Trophoblast cell (in vitro differentiated cells and primary cell): ENCODE measurements around the gene SH2D4B.

Experiments used
- DNase-seq, 2 donors: peaks; one replicate each; pipeline ENCODE4 v3.0.0-alpha.2; 2016
- H2AFZ ChIP-seq: 2 replicates; pipeline ENCODE4 v1.6.1; 2013; ENCODE audit warnings: low read length, moderate library complexity, mild to moderate bottlenecking; ENCODE audit not compliant: insufficient read depth, poor library complexity
- H2AK5ac ChIP-seq: 2 replicates; pipeline ENCODE4 v1.6.1; 2013; ENCODE audit warnings: mild to moderate bottlenecking, low read length
- H2BK120ac ChIP-seq: 2 replicates; pipeline ENCODE4 v1.6.1; 2013; ENCODE audit warnings: low read length, mild to moderate bottlenecking, moderate library complexity; ENCODE audit not compliant: insufficient read depth, poor library complexity
- H2BK12ac ChIP-seq: 2 replicates; pipeline ENCODE4 v1.6.1; 2013; ENCODE audit warnings: mild to moderate bottlenecking, low read length, moderate library complexity
- H2BK5ac ChIP-seq: 2 replicates; pipeline ENCODE4 v1.6.1; 2013; ENCODE audit warnings: low read length, low read depth, moderate library complexity, mild to moderate bottlenecking; ENCODE audit not compliant: poor library complexity
- H3K14ac ChIP-seq: 2 replicates; pipeline ENCODE4 v1.6.1; 2013; ENCODE audit warnings: mild to moderate bottlenecking, low read length
- H3K18ac ChIP-seq: 2 replicates; pipeline ENCODE4 v1.6.1; 2013; ENCODE audit warnings: mild to moderate bottlenecking, low read length
- H3K23ac ChIP-seq: 2 replicates; pipeline ENCODE4 v1.6.1; 2013; ENCODE audit warnings: low read length
- H3K27ac ChIP-seq: 2 replicates; pipeline ENCODE4 v1.5.1; 2013; ENCODE audit warnings: low read depth, mild to moderate bottlenecking, inconsistent platforms, low read length, moderate library complexity
- H3K27me3 ChIP-seq: 2 replicates; pipeline ENCODE4 v1.6.1; 2013; ENCODE audit warnings: inconsistent platforms, mild to moderate bottlenecking, low read length, moderate library complexity; ENCODE audit not compliant: insufficient read depth
- H3K36me3 ChIP-seq, 2 experiments: 1 replicate in 1 of 2; 2 replicates in 1 of 2; pipeline ENCODE4 v1.6.1; 2013; ENCODE audit warnings: low read length in 2 of 2, mild to moderate bottlenecking in 2 of 2, moderate library complexity in 1 of 2; ENCODE audit not compliant: insufficient read depth in 2 of 2, control insufficient read depth in 1 of 2
- H3K4ac ChIP-seq: 2 replicates; pipeline ENCODE4 v1.6.1; 2013; ENCODE audit warnings: low read depth, mild to moderate bottlenecking, low read length, moderate library complexity
- H3K4me1 ChIP-seq, 2 experiments: 1 replicate in 1 of 2; 2 replicates in 1 of 2; pipeline ENCODE4 v1.6.1; 2013; ENCODE audit warnings: low read length in 2 of 2, mild to moderate bottlenecking in 2 of 2, moderate library complexity in 1 of 2; ENCODE audit not compliant: insufficient read depth in 2 of 2, control insufficient read depth in 1 of 2
- H3K4me2 ChIP-seq: 2 replicates; pipeline ENCODE4 v1.6.1; 2013; ENCODE audit warnings: inconsistent platforms, mild to moderate bottlenecking, low read length, moderate library complexity
- H3K4me3 ChIP-seq: 2 replicates; pipeline ENCODE4 v1.5.1; 2013; ENCODE audit warnings: mild to moderate bottlenecking, low read depth, low read length, inconsistent platforms
- H3K79me1 ChIP-seq: one replicate; pipeline ENCODE4 v1.6.1; 2013; ENCODE audit warnings: low read length
- H3K79me2 ChIP-seq: 2 replicates; pipeline ENCODE4 v1.6.1; 2013; ENCODE audit warnings: low read length, mild to moderate bottlenecking; ENCODE audit not compliant: control insufficient read depth, insufficient read depth, poor library complexity
- H3K9ac ChIP-seq: 2 replicates; pipeline ENCODE4 v1.6.1; 2013; ENCODE audit warnings: mild to moderate bottlenecking, low read length
- H3K9me3 ChIP-seq: 2 replicates; pipeline ENCODE4 v1.6.1; 2013; ENCODE audit warnings: low read depth, mild to moderate bottlenecking, control low read depth, inconsistent platforms, low read length; ENCODE audit not compliant: insufficient read depth
- H4K12ac ChIP-seq: 2 replicates; pipeline ENCODE4 v1.6.1; 2013; ENCODE audit warnings: low read depth, mild to moderate bottlenecking, low read length, moderate library complexity
- H4K8ac ChIP-seq: 2 replicates; pipeline ENCODE4 v1.6.1; 2013; ENCODE audit warnings: low read depth, mild to moderate bottlenecking, low read length, moderate library complexity
- H4K91ac ChIP-seq: one replicate; pipeline ENCODE4 v1.6.1; 2013; ENCODE audit warnings: low read depth, mild to moderate bottlenecking, low read length, moderate library complexity
- WGBS: extraction: QIAGEN DNeasy Blood & Tissue Kit; methylation state at CpG from one replicate; pipeline ENCODE4 v1.1.7; 2013; ENCODE audit warnings: missing lambda C conversion rate; ENCODE audit not compliant: insufficient read length, insufficient coverage; ENCODE audit errors: extremely low coverage; 5-methylcytosine and 5-hydroxymethylcytosine counted together

The SH2D4B gene

GRCh38 chr10:80642661-80643060 is 105.0 kb downstream of the SH2D4B start:
- no peak overlapping the region for H2BK12ac ChIP-seq
- H3K4me2 ChIP-seq = no peak overlapping the region
- H3K18ac ChIP-seq = no peak overlapping the region
- H3K14ac ChIP-seq = no peak overlapping the region
- no peak overlapping the region for H2BK5ac ChIP-seq
- no peak overlapping the region for H3K4ac ChIP-seq
- no peak overlapping the region for H3K23ac ChIP-seq
- no peak overlapping the region for H3K9ac ChIP-seq
- H3K27me3 ChIP-seq = no peaks in the 10 kb centered on the region
- no peak overlapping the region for H3K27ac ChIP-seq
- no CpG with 5 or more reads among the region's 5 CpGs for WGBS
- no peak overlapping the region for H2BK120ac ChIP-seq
- DNase-seq = no peak
- H2AK5ac ChIP-seq = no peak overlapping the region
- no peak overlapping the region for H4K8ac ChIP-seq
- no peak overlapping the region for H4K91ac ChIP-seq
- no peaks in the 10 kb centered on the region for H3K79me1 ChIP-seq
- H3K4me1 ChIP-seq = no peaks in the 10 kb centered on the region
- H3K4me3 ChIP-seq = no peak overlapping the region
- no peaks in the 10 kb centered on the region for H3K79me2 ChIP-seq
- no peak overlapping the region for H2AFZ ChIP-seq
- no peaks in the 10 kb centered on the region for H3K36me3 ChIP-seq
- H3K9me3 ChIP-seq = no peaks in the 10 kb centered on the region
- no peak overlapping the region for H4K12ac ChIP-seq

- Histone ChIP-seq H3K27me3 (no peaks in the 10 kb centered on the region), H3K23ac (no peak overlapping the region), H2BK5ac (no peak overlapping the region), H3K27ac (no peak overlapping the region), H2BK12ac (no peak overlapping the region), H3K9ac (no peak overlapping the region), H4K12ac (no peak overlapping the region), H2BK120ac (no peak overlapping the region), H4K8ac (no peak overlapping the region), H2AFZ (no peak overlapping the region), H3K4ac (no peak overlapping the region), H3K18ac (no peak overlapping the region), H3K4me1 (no peaks in the 10 kb centered on the region), H2AK5ac (no peak overlapping the region), H3K14ac (no peak overlapping the region), H3K9me3 (no peaks in the 10 kb centered on the region), H3K4me2 (no peak overlapping the region), H3K79me2 (no peaks in the 10 kb centered on the region), H4K91ac (no peak overlapping the region), H3K79me1 (no peaks in the 10 kb centered on the region), H3K4me3 (no peak overlapping the region), H3K36me3 (no peaks in the 10 kb centered on the region)
- no peak for DNase-seq
Measured at GRCh38 chr10:80646366-80646765, 108.7 kb downstream of the SH2D4B start.

GRCh38 chr10:80647173-80647833 is 109.6 kb downstream of the SH2D4B start:
- Histone ChIP-seq H3K14ac (no peak overlapping the region), H2BK12ac (no peak overlapping the region), H2BK120ac (no peak overlapping the region), H2AK5ac (no peak overlapping the region), H4K91ac (no peak overlapping the region), H3K27ac (no peak overlapping the region), H3K36me3 (no peaks in the 10 kb centered on the region), H3K27me3 (no peaks in the 10 kb centered on the region), H2AFZ (no peak overlapping the region), H3K4me1 (no peaks in the 10 kb centered on the region), H3K18ac (no peak overlapping the region), H4K8ac (no peak overlapping the region), H3K4ac (no peak overlapping the region), H3K4me2 (no peak overlapping the region), H4K12ac (no peak overlapping the region), H3K23ac (no peak overlapping the region), H3K9ac (no peak overlapping the region), H3K79me2 (no peaks in the 10 kb centered on the region), H2BK5ac (no peak overlapping the region), H3K9me3 (no peaks in the 10 kb centered on the region), H3K4me3 (no peak overlapping the region), H3K79me1 (no peaks in the 10 kb centered on the region)
- WGBS = no CpG with 5 or more reads among the region's 7 CpGs
- peak in 1 of 2 donors; percentile 33 for DNase-seq

- no peak overlapping the region for H2BK5ac ChIP-seq
- no peak overlapping the region for H3K9ac ChIP-seq
- WGBS = no CpG with 5 or more reads among the region's 5 CpGs
- H3K4ac ChIP-seq = no peak overlapping the region
- no peaks in the 10 kb centered on the region for H3K79me1 ChIP-seq
- no peak overlapping the region for H3K4me3 ChIP-seq
- no peak overlapping the region for H2AK5ac ChIP-seq
- H2AFZ ChIP-seq = no peak overlapping the region
- no peaks in the 10 kb centered on the region for H3K36me3 ChIP-seq
- no peaks in the 10 kb centered on the region for H3K79me2 ChIP-seq
- H3K27ac ChIP-seq = no peak overlapping the region
- H3K4me2 ChIP-seq = no peak overlapping the region
- no peak overlapping the region for H4K12ac ChIP-seq
- no peak overlapping the region for H4K8ac ChIP-seq
- no peak overlapping the region for H3K23ac ChIP-seq
- no peak overlapping the region for H4K91ac ChIP-seq
- no peak overlapping the region for H3K14ac ChIP-seq
- no peak overlapping the region for H3K18ac ChIP-seq
- DNase-seq = no peak
- H3K27me3 ChIP-seq = no peaks in the 10 kb centered on the region
- no peaks in the 10 kb centered on the region for H3K9me3 ChIP-seq
- H2BK12ac ChIP-seq = no peak overlapping the region
- no peak overlapping the region for H2BK120ac ChIP-seq
- H3K4me1 ChIP-seq = no peaks in the 10 kb centered on the region
Measured at GRCh38 chr10:80648106-80648505, 110.4 kb downstream of the SH2D4B start.
